Adrenal gland (tissue), 5 donors: ENCODE data around the gene CNTN5.

Experiments
- POLR2A ChIP-seq, 2 donors: fragments of 450-650 bp; IDR thresholded peaks; one replicate each; pipeline ENCODE4 v1.6.1; 2017; ENCODE audit warnings: antibody characterized with exemption in 2 of 2, mild to moderate bottlenecking in 2 of 2, moderate library complexity in 1 of 2
- TF ChIP-seq, protein P1 (sequence below), 6 experiments: fragments of 450-650 bp in 4 of 6; fragments of 200-600 bp in 2 of 6; sonication (generic) in 1 of 6; IDR thresholded peaks; 1 replicate in 5 of 6; 2 replicates in 1 of 6; pipeline versions ENCODE4 v1.5.1 to v1.8.0; 2016 to 2021; ENCODE audit warnings: antibody characterized with exemption in 6 of 6, mild to moderate bottlenecking in 2 of 6, moderate library complexity in 1 of 6
- donor health status: DM: no; HTN: no; CAD: no.

DNA sequence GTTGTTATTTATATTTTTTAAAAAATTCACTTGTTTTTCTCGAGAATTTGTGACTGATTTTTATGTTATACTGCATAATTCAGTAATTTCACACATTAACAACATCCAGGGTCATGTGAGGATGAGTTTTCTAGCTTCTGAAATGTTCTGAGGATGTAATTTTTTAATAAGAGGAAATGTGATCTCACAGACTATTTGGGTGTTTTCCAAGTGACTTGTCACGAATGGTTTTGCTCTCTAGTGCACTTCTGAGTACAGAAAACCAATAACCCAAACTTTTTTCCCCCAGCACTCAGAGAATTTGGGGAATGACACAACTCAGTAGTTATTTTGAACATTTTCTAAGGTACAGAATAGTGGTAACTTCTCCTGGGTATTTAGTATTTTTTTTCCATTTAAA is 845.2 kb downstream of the CNTN5 start:
- TF ChIP-seq, protein P1, sequence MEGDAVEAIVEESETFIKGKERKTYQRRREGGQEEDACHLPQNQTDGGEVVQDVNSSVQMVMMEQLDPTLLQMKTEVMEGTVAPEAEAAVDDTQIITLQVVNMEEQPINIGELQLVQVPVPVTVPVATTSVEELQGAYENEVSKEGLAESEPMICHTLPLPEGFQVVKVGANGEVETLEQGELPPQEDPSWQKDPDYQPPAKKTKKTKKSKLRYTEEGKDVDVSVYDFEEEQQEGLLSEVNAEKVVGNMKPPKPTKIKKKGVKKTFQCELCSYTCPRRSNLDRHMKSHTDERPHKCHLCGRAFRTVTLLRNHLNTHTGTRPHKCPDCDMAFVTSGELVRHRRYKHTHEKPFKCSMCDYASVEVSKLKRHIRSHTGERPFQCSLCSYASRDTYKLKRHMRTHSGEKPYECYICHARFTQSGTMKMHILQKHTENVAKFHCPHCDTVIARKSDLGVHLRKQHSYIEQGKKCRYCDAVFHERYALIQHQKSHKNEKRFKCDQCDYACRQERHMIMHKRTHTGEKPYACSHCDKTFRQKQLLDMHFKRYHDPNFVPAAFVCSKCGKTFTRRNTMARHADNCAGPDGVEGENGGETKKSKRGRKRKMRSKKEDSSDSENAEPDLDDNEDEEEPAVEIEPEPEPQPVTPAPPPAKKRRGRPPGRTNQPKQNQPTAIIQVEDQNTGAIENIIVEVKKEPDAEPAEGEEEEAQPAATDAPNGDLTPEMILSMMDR (IDR thresholded peaks at IDR 0.05): no peak
- no peak for TF ChIP-seq POLR2A (IDR thresholded peaks at IDR 0.05)
